ENCODE measurements around the gene PHLDB2. TPM values are rescaled to one million over a fixed set of nuclear protein-coding genes. Genes with fewer than 3 reads are reported as not detected.
A peak's percentile ranks its signal among the peaks of the same experiment; 100 is the strongest.

Gene PHLDB2
- total RNA-seq, 1 donor from 2014 or later = 45.5 TPM

- peak within 1 kb of the TSS; percentile 85 for H3K4me3 ChIP-seq (ENCODE audit: low read depth, low read length)
- peaks cover 3% of the 10 kb centered on the region for H3K36me3 ChIP-seq (ENCODE audit: control insufficient read depth, insufficient read depth, low read length)
- DNase-seq (ENCODE audit: low read depth) = peak; percentile 98
- no peak for TF ChIP-seq CTCF (IDR thresholded peaks at IDR 0.05; ENCODE audit: insufficient read depth, low read length, severe bottlenecking)
- peak; percentile 96 for FAIRE-seq
- H3K27me3 ChIP-seq (ENCODE audit: control insufficient read depth, insufficient read depth, low read length) = no peaks in the 10 kb centered on the region
Measured at GRCh38 chr3:111978583-111979433, 119.7 kb downstream of the PHLDB2 start, which contains the start of gene ABHD10. Gene ABHD10, plus strand, starts transcription at chr3:111979026. Its CDS starts 36 bp downstream, at chr3:111979062.

GRCh38 chr3:111979434-111980038 is 120.5 kb downstream of the PHLDB2 start:
- Histone ChIP-seq H3K27me3 (ENCODE audit: control insufficient read depth, insufficient read depth, low read length) (no peaks in the 10 kb centered on the region), H3K4me3 (ENCODE audit: low read depth, low read length) (peak overlapping the region; percentile 85), H3K36me3 (ENCODE audit: control insufficient read depth, insufficient read depth, low read length) (no peaks in the 10 kb centered on the region)
- no peak for FAIRE-seq
- no peak for DNase-seq (ENCODE audit: low read depth)
- no peak for TF ChIP-seq CTCF (IDR thresholded peaks at IDR 0.05; ENCODE audit: insufficient read depth, low read length, severe bottlenecking)

- no peaks in the 10 kb centered on the region for H3K36me3 ChIP-seq (ENCODE audit: control insufficient read depth, insufficient read depth, low read length)
- H3K27me3 ChIP-seq (ENCODE audit: control insufficient read depth, insufficient read depth, low read length) = no peaks in the 10 kb centered on the region
- FAIRE-seq (no peak), DNase-seq (ENCODE audit: low read depth) (no peak)
- TF ChIP-seq CTCF (IDR thresholded peaks at IDR 0.05; ENCODE audit: insufficient read depth, low read length, severe bottlenecking) = no peak
- H3K4me3 ChIP-seq (ENCODE audit: low read depth, low read length) = no peak overlapping the region
Measured at GRCh38 chr3:111980716-111981456, 121.8 kb downstream of the PHLDB2 start.

- Histone ChIP-seq H3K27me3 (ENCODE audit: control insufficient read depth, insufficient read depth, low read length) (no peaks in the 10 kb centered on the region), H3K36me3 (ENCODE audit: control insufficient read depth, insufficient read depth, low read length) (no peaks in the 10 kb centered on the region), H3K4me3 (ENCODE audit: low read depth, low read length) (no peak overlapping the region)
- FAIRE-seq (no peak), DNase-seq (ENCODE audit: low read depth) (no peak)
- TF ChIP-seq CTCF (IDR thresholded peaks at IDR 0.05; ENCODE audit: insufficient read depth, low read length, severe bottlenecking) = no peak
Measured at GRCh38 chr3:111981457-111981763, 122.3 kb downstream of the PHLDB2 start.

- no peaks in the 10 kb centered on the region for H3K27me3 ChIP-seq (ENCODE audit: control insufficient read depth, insufficient read depth, low read length)
- no peak overlapping the region for H3K4me3 ChIP-seq (ENCODE audit: low read depth, low read length)
- FAIRE-seq = no peak
- TF ChIP-seq CTCF (IDR thresholded peaks at IDR 0.05; ENCODE audit: insufficient read depth, low read length, severe bottlenecking) = no peak
- H3K36me3 ChIP-seq (ENCODE audit: control insufficient read depth, insufficient read depth, low read length) = peaks cover 3% of the 10 kb centered on the region
- no peak for DNase-seq (ENCODE audit: low read depth)
Measured at GRCh38 chr3:111984636-111985298, 125.7 kb downstream of the PHLDB2 start.
